Stimulated activated CD4-positive, alpha-beta T cell treated with anti-CD3 and anti-CD28 coated beads, Interleukin-2, amount 100 ng/mL, for 4 hours (primary cell): ENCODE measurements around the gene LHB.
"Not testable (repeated sequence)": the region's sequence is repeated elsewhere in the genome, so short reads cannot be mapped to it uniquely, and the experiment has no call there.

Experiments used
- DNase-seq: peaks from one replicate; pipeline ENCODE4 v3.0.0-alpha.2; 2020; ENCODE audit warnings: low read depth

Gene LHB

GRCh38 chr19:49017041-49017665 lies at the start of gene LHB:
LHB (minus strand) TSS chr19:49017091; CDS start chr19:49017081, 10 bp downstream.
- DNase-seq: no peak

DNA sequence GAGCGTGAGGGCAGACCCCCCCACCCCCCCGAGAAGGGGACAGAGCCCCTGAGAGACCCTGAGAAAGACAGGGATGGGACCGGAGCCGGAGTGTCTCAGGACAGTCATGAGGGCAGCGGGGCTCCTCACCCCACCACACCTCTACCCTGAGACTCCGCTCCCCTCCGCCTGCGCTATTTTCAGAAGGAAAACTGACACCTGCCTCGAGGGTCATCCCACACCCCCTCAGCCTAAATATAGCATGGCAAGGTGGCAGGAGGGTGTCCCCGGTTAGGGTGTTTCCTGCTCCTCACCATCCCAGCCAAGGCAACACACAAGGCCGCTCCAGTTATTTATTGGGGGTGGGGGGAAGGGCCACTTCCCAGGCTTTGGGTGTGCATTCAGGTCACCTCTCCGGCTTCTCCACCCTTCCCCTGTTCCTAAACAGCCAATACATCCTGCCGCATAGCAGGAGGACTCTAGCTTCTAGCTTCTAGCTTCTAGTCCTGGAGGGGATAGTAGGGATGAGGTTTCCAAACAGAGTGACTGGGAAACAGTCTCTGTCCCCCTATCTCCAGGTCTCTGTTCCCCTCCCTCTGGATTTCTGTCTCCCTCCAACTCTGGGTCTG lies 49.1 kb upstream of the LHB start:
- no peak for DNase-seq

DNA sequence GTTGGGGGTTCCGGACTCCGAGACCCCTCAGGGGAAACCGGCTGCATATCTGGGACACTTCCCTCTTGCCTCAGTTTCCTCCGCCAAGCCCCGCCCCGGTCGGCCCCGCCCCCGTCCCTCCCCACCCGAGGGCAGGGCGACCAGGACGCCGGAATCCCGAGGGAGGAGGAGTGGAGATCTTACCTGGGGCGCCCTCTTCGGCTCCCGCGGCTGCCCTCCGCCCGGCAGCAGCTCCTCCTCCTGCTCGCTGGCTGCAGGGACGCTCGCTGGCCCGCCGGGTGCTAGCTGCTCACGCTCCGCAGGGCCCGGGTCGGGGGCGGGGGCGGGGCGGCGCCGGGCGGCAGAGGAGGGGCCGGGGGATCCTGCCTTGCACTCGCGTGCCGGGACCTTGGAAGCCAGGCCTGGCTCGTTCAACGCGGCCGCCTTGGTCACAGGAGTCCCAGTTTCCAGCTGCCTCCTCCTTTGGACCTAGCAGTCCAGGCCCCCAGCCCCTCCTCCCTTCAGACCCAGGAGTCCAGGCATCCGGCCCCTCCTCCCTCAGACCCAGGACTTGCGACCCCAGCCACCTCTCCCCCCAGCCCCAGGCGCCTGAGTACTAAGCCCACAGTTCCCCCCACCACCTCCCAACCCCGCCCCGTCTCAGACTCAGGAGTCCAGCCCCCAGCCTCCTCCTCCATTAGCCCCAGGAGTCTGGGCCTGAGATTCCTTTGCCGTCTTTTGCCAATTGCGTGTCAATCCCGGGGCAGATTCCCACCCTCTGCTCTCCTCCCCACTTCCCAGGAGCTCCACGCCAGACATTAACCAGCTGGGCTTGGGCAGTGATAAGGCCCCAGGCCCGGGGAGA lies 48.1 kb upstream of the LHB start, which contains the start of gene NTF4:
Gene NTF4 (minus strand): TSS at position 51 of the 844 bp plus-strand sequence. CDS start 2,821 bp downstream, outside the sequence.
- no peak for DNase-seq

- no peak for DNase-seq
Observed at GRCh38 chr19:49064029-49064629, 47.2 kb upstream of the LHB start.

GRCh38 chr19:49061445-49061844 lies 44.6 kb upstream of the LHB start:
- no peak for DNase-seq

- DNase-seq: no peak
Observed at GRCh38 chr19:49061000-49061399, 44.1 kb upstream of the LHB start.

GRCh38 chr19:49059053-49059452 lies 42.2 kb upstream of the LHB start:
- no peak for DNase-seq

DNA sequence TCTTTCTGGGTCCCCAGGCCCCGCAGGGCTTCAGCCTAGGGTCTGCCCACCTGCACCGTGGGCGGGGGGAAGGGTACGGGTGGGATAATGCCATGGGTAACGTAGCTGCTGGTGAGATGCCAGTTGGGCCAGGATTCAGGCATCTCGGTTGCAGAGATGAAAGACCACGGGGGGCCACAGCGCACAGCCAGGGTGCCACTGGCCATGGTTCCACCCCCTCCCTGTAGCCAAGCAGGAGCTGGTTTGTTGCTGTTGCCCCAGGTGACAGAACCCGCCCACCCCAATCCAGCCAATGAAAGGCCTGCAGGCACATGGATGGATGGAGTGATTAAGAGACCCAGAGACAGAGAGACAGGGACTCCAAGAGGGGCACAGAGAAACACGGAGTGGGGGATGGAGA lies 41.7 kb upstream of the LHB start:
- no peak for DNase-seq

DNA sequence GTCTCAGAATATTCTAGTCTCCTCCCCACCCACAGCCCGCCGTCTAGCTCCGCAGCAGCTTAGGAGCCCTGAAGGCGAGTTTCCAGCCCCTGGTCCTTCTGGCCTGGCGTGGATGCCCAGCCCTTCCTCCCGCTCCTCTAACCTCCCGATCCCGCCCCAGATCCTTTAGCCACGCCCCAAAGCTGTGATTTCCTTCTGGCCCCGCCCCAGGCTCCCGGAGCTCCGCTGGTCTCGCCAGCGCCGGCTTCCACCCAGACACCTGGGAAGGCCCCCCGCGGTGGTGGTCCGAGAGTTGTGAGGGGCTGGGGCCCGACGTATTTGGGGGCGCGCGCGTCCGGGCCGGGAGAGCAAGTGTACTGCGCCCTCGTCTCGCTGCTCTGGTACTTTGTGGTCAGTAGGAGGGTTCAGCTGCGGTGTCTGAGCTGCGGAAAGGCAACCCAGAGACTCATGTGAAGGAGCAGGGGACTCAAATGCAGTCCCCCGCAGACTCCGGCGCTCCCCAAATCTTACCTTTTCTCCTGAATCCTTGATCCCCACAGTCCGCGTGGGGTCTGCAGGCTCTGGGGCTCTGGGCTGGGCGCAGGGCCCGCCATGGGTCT lies 40.8 kb upstream of the LHB start, which contains the start of gene CGB7:
Gene CGB7 (minus strand): TSS at position 114 of the 599 bp plus-strand sequence. CDS start 2,374 bp downstream, outside the sequence.
- DNase-seq: no peak

DNA sequence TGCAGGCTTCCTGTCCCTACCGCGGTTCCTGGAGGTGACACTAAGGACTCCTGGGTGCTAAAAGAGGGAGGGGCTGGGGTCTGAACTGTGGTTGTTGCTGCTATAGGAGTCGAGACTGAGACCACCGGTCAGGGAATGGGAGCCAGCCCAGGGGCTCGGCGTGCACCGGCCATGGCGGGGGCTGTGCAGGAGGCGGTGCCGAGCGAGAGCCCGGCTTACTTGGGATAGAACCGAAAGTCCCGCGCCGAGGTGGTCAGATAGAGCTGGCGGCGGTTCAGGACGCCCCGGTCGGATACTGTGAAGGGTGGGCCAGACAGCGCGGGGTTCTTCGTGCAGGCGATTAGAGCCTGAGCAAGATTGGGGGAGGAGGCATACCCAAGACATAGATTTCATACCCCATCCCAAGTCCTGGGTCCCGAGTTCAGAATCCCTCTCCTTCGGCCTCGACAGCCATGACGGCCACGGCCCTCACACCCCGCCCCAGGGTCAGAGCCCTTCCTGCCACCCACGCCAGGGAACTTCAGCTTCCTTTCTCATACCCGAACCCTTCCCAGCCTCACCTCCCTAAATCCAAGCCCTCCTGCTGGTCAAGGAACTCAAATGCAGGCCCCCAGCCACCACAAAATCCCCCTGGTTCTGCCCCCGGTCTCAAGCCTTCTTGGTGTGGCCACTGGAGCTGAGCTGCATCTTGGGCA lies 40.2 kb upstream of the LHB start:
- not testable (repeated sequence) for DNase-seq

GRCh38 chr19:49056101-49056901 lies 39.4 kb upstream of the LHB start:
- DNase-seq: peak; percentile 24

GRCh38 chr19:49050376-49051033 lies 33.6 kb upstream of the LHB start:
- not testable (repeated sequence) for DNase-seq

DNA sequence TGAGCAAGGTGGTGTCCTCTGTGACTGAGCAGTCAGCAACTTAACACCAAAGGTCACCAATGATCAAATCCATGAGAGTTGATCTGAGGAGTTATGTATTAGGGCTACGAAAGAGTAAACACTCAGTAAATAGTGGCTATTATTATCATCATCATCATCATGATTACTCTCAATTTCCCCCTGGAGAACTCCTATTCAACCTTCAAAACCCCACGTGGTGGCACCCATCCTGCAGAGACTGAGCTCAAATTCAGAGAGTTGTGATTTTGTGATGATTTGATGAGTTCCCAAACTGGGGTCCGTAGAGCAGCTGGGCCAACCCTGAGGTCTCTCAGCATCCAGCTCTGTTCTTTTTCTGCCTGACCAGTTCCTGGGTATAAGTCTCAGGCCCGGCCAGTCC lies 32.9 kb upstream of the LHB start:
- DNase-seq: not testable (repeated sequence)

GRCh38 chr19:49049011-49049410 lies 32.1 kb upstream of the LHB start, which contains the start of gene CGB8:
CGB8 (minus strand) TSS chr19:49049111; CDS start chr19:49048739, 372 bp downstream.
- DNase-seq: not testable (repeated sequence)

DNA sequence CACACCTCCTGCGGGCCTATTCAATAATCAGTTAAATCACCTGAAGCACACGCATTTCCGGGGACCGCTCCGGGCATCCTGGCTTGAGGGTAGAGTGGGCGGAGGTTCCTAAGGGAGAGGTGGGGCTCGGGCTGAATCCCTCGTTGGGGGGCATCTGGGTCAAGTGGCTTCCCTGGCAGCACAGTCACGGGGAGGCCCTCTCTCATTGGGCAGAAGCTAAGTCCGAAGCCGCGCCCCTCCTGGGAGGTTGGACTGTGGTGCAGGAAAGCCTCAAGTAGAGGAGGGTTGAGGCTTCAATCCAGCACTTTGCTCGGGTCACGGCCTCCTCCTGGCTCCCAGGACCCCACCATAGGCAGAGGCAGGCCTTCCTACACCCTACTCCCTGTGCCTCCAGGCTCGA lies 26.7 kb upstream of the LHB start, which contains the start of gene CGB5:
Gene CGB5 (plus strand): TSS at position 301 of the 400 bp plus-strand sequence. CDS start 362 bp downstream, outside the sequence.
- not testable (repeated sequence) for DNase-seq

- not testable (repeated sequence) for DNase-seq
Observed at GRCh38 chr19:49042666-49043065, 25.8 kb upstream of the LHB start.

GRCh38 chr19:49042177-49042576 lies 25.3 kb upstream of the LHB start:
- no peak for DNase-seq

GRCh38 chr19:49039736-49040135 lies 22.8 kb upstream of the LHB start:
- DNase-seq: not testable (repeated sequence)

DNA sequence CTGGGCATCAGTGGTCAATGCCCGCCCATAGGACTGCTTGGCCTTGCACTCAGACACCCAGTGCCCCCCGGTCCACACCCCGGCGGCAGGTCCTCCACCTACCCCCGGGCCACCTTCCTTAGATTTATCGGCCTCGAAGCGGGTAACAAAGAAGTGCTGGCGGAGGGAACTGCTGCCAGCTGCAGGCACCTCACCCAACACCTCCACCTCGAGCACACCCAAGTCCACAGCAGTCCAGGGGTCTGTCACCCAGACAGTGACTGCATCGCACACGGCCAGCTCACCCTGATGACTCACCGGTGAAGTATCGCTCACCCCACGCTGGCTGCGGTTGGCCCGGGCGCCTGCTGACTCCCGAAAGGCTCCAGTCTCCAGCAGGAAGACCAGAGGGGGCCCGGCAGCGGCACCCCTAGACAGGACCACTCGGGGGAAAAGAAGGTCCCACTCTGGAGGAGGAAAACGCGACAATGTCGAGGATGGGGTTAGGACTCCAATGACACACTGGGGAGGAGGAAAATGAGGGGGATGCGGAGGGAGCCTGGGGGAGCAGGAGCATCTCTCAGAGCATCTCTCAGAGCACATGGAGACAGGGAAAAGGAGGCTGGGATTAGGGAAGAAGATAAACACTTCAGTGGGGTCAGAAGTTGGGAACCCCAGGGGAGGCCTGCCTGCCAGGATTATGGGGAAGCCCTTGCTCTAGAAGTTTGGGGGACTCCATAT lies 21.8 kb upstream of the LHB start:
- DNase-seq: not testable (repeated sequence)
